ENCODE measurements around the gene PCDH15. TPM values are rescaled to one million over a fixed set of nuclear protein-coding genes. Genes with fewer than 3 reads are reported as not detected.

PCDH15 gene
- total RNA-seq, 1 experiment from 2014 or later: 0.61 TPM

GRCh38 chr10:54653518-54653917, 147.5 kb downstream of the PCDH15 start:
- Histone ChIP-seq H2AFZ (ENCODE audit: low read length) (no peak overlapping the region), H2BK15ac (ENCODE audit: low read depth, low read length) (no peak overlapping the region), H3K4me2 (ENCODE audit: insufficient read depth, insufficient read length, low read length) (no peak overlapping the region), H2BK12ac (ENCODE audit: insufficient read length, low read depth, low read length) (no peak overlapping the region), H3K4ac (ENCODE audit: low read depth, low read length) (no peak overlapping the region), H4K8ac (replicated peaks; ENCODE audit: insufficient read length, low read depth, low read length) (no peak overlapping the region), H3K56ac (ENCODE audit: insufficient read length, low read depth, low read length) (no peak overlapping the region), H4K91ac (ENCODE audit: insufficient read length, low read depth, low read length) (no peak overlapping the region), H3K23me2 (ENCODE audit: insufficient read length, low read depth, low read length, poor library complexity, severe bottlenecking) (no peaks in the 10 kb centered on the region), H3K9ac (ENCODE audit: extremely low read depth, insufficient read length, low read length) (no peak overlapping the region), H4K5ac (ENCODE audit: insufficient read length, low read depth, low read length) (no peak overlapping the region), H3K18ac (ENCODE audit: insufficient read length, low read depth, low read length) (no peak overlapping the region), H3K27me3 (ENCODE audit: insufficient read depth, low read length) (no peaks in the 10 kb centered on the region), H3K4me1 (ENCODE audit: insufficient read depth, low read length) (no peaks in the 10 kb centered on the region), H2BK5ac (ENCODE audit: insufficient read length, low read length) (no peak overlapping the region), H3K9me3 (ENCODE audit: control insufficient read depth, low read depth, low read length) (no peaks in the 10 kb centered on the region), H3T11ph (ENCODE audit: low read length) (no peak overlapping the region), H3K79me1 (ENCODE audit: insufficient read depth, low read depth, low read length, poor library complexity, severe bottlenecking) (no peaks in the 10 kb centered on the region), H3K23ac (ENCODE audit: insufficient read length, low read depth, low read length) (no peak overlapping the region), H2BK120ac (ENCODE audit: low read depth, low read length, poor library complexity, severe bottlenecking) (no peak overlapping the region), H3K79me2 (ENCODE audit: insufficient read depth, low read length) (no peaks in the 10 kb centered on the region), H2BK20ac (ENCODE audit: low read depth, low read length, poor library complexity, severe bottlenecking) (no peak overlapping the region), H3K27ac (ENCODE audit: insufficient read length, low read depth, low read length) (no peak overlapping the region), H2AK5ac (ENCODE audit: insufficient read length, low read length) (no peak overlapping the region), H4K20me1 (ENCODE audit: control insufficient read depth, insufficient read depth, insufficient read length) (no peaks in the 10 kb centered on the region), H3K14ac (ENCODE audit: insufficient read depth, low read length) (no peak overlapping the region)
- H3K9me3 Mint-ChIP-seq: no peaks in the 10 kb centered on the region
- no peak for TF ChIP-seq CTCF (conservative IDR thresholded peaks at IDR 0.05)
- peaks cover 3% of the 10 kb centered on the region in 2 experiments; a peak in 3 of 4 replicates for H3K4me1 Mint-ChIP-seq
- no peaks in the 10 kb centered on the region for H3K27me3 Mint-ChIP-seq (ENCODE audit: low read depth)
- H3K36me3 Mint-ChIP-seq (ENCODE audit: insufficient read depth in 1 of 3, low read depth in 3 of 3): no peaks in the 10 kb centered on the region; a peak in 1 of 7 replicates
- no CpG with 5 or more reads among the region's 2 CpGs for WGBS (ENCODE audit: extremely low coverage, insufficient read length, low lambda C conversion rate)
- no peak overlapping the region for H3K4me3 Mint-ChIP-seq
- DNase-seq: no peak
- H3K27ac Mint-ChIP-seq: no peak overlapping the region

All from H9 (cell line).